GM21576 (cell line): Measurements from ENCODE around the gene CDKL5.
"Not testable (repeated sequence)": the region's sequence is repeated elsewhere in the genome, so short reads cannot be mapped to it uniquely, and the experiment has no call there.

Source experiments
- ATAC-seq: cut with Tn5 transposase; IDR thresholded peaks from one replicate; pipeline ENCODE4 v1.9.1; 2021; ENCODE audit warnings: mild to moderate bottlenecking, moderate library complexity; ENCODE audit not compliant: unreplicated experiment

CDKL5 gene

GRCh38 chrX:18566748-18567147 is 141.3 kb downstream of the CDKL5 start:
- ATAC-seq, result no peak

GRCh38 chrX:18573556-18573955 is 148.1 kb downstream of the CDKL5 start:
- ATAC-seq, result no peak

- no peak for ATAC-seq
Measured at GRCh38 chrX:18574591-18574990, 149.2 kb downstream of the CDKL5 start.

- no peak for ATAC-seq
Measured at GRCh38 chrX:18575744-18576143, 150.3 kb downstream of the CDKL5 start.

- ATAC-seq, result no peak
Measured at GRCh38 chrX:18577400-18577799, 152.0 kb downstream of the CDKL5 start.

GRCh38 chrX:18578546-18578945 is 153.1 kb downstream of the CDKL5 start:
- no peak for ATAC-seq

- ATAC-seq, result no peak
Measured at GRCh38 chrX:18579495-18579894, 154.1 kb downstream of the CDKL5 start.

GRCh38 chrX:18582910-18583493 is 157.6 kb downstream of the CDKL5 start:
- no peak for ATAC-seq

GRCh38 chrX:18589292-18589691 is 163.9 kb downstream of the CDKL5 start:
- ATAC-seq, result not testable (repeated sequence)

- ATAC-seq, result no peak
Measured at GRCh38 chrX:18591834-18592233, 166.4 kb downstream of the CDKL5 start.

- no peak for ATAC-seq
Measured at GRCh38 chrX:18594079-18594478, 168.7 kb downstream of the CDKL5 start.

- ATAC-seq, result no peak
Measured at GRCh38 chrX:18596096-18596495, 170.7 kb downstream of the CDKL5 start.

GRCh38 chrX:18598413-18598812 is 173.0 kb downstream of the CDKL5 start:
- no peak for ATAC-seq

GRCh38 chrX:18607966-18608365 is 182.6 kb downstream of the CDKL5 start:
- ATAC-seq, result no peak

- no peak for ATAC-seq
Measured at GRCh38 chrX:18613930-18614639, 188.7 kb downstream of the CDKL5 start.

GRCh38 chrX:18616688-18617406 is 191.4 kb downstream of the CDKL5 start:
- no peak for ATAC-seq

GRCh38 chrX:18617407-18617750 is 192.0 kb downstream of the CDKL5 start:
- no peak for ATAC-seq

- no peak for ATAC-seq
Measured at GRCh38 chrX:18619288-18619687, 193.9 kb downstream of the CDKL5 start.

GRCh38 chrX:18620349-18620748 is 194.9 kb downstream of the CDKL5 start:
- no peak for ATAC-seq

GRCh38 chrX:18624599-18624998 is 199.2 kb downstream of the CDKL5 start:
- ATAC-seq, result no peak

GRCh38 chrX:18630934-18631333 is 205.5 kb downstream of the CDKL5 start:
- ATAC-seq, result no peak

GRCh38 chrX:18638398-18638797 is 213.0 kb downstream of the CDKL5 start:
- no peak for ATAC-seq
